ENCODE data around the gene GPANK1. TPM values are rescaled to one million over a fixed set of nuclear protein-coding genes. Genes with fewer than 3 reads are reported as not detected.

GPANK1 gene
- 15.2 and 18.0 TPM in 2 replicates for total RNA-seq
- long read RNA-seq, transcript GPANK1-203 (3 exons, 1,910 nt): major isoform, 6 of 19 reads
- long read RNA-seq, partial matches to known transcripts: 7 of 19 reads
- long read RNA-seq, other reads (novel, unspliced or antisense): 4 of 19 reads

DNA sequence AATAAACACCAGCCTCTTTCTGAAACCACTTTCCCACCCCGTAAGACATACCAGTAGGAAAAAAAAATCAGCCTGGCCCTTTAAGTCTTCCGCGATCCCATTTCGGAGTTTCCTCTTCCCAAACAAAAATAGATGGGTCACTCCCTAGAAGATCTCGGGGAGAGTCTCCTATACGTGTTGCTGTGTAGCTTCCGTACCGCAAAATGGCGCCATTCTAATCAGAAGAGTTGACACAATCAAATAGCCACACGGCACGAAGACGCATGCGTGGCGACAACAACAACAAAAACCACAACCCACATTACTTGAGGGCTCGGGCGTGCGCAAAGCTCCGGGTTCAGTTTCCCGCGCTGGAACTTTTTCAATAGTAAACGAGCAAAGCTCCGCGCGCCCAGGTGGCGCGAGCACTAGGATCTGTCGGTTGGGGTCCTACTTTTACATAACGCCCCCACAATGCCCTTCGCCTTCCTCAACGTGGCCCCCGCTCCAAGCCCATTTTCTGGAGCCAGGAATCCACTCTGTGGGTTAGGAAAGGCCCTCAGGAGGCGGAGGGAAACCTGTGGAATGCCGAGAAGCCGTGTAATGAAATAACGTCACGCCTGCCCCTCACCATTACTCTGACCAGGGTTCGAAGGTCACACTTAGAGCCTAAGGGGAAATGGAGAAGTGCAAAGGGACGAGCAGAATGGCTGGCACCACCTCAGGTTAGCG, at the start of gene GPANK1:
Gene GPANK1, minus strand, starts transcription at position 208 of the 711 bp plus-strand sequence. CDS start 519 bp downstream, outside the sequence.
- Mint-ChIP-seq H3K9me3 (ENCODE audit: low read depth) (no peaks in the 10 kb centered on the region), H3K4me3 (ENCODE audit: low read depth) (peak within 1 kb of the TSS; percentile 84), H3K27me3 (no peaks in the 10 kb centered on the region), H3K27ac (peak within 1 kb of the TSS; percentile 97), H3K36me3 (ENCODE audit: insufficient read depth) (peaks cover 13% of the 10 kb centered on the region), H3K4me1 (ENCODE audit: low read depth) (peaks cover 34% of the 10 kb centered on the region)
- DNase-seq (ENCODE audit: low spot score, unreplicated experiment): peak; percentile 44
- TF ChIP-seq, protein P1, sequence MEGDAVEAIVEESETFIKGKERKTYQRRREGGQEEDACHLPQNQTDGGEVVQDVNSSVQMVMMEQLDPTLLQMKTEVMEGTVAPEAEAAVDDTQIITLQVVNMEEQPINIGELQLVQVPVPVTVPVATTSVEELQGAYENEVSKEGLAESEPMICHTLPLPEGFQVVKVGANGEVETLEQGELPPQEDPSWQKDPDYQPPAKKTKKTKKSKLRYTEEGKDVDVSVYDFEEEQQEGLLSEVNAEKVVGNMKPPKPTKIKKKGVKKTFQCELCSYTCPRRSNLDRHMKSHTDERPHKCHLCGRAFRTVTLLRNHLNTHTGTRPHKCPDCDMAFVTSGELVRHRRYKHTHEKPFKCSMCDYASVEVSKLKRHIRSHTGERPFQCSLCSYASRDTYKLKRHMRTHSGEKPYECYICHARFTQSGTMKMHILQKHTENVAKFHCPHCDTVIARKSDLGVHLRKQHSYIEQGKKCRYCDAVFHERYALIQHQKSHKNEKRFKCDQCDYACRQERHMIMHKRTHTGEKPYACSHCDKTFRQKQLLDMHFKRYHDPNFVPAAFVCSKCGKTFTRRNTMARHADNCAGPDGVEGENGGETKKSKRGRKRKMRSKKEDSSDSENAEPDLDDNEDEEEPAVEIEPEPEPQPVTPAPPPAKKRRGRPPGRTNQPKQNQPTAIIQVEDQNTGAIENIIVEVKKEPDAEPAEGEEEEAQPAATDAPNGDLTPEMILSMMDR (IDR thresholded peaks at IDR 0.05; ENCODE audit: unreplicated experiment): peak; percentile 9

DNA sequence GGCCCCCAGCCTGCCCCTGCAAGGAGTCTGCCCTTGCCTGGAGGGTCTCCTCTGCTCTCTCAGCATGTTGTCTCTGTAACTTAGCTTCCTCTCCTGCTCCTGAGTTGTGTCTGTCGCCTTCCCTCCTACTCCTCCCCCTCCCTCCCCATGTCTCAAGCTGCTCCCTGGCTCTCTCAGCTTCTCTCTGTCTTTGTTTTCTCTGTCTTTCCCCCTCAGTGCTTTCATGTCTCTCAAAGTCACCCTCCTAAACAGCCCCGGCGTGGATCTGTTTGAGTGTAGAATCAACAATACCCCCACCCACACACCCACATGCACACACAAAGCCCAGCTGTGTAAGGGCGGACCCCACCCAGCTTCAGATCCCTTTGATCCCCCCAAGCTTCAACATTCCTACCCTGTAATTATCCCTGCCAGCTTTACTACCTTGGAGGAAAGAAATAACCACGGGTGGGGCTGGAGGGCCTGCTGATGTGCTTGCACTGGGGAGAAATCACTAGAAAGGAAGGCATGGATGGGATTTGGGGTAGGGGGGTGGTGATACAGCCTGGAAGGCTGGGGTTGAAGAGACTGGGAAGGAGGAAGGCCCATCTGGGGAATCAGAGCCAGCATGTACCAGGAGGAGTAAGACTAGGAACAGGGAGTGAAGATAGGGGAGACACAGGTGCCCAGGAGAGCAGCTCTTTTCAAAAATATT, 49.3 kb upstream of the GPANK1 start:
- H3K4me1 Mint-ChIP-seq (ENCODE audit: low read depth): peaks cover 32% of the 10 kb centered on the region
- DNase-seq (ENCODE audit: low spot score, unreplicated experiment): no peak
- H3K9me3 Mint-ChIP-seq (ENCODE audit: low read depth): no peaks in the 10 kb centered on the region
- H3K27me3 Mint-ChIP-seq: peaks cover 11% of the 10 kb centered on the region
- peak overlapping the region; percentile 88 for H3K27ac Mint-ChIP-seq
- H3K36me3 Mint-ChIP-seq (ENCODE audit: insufficient read depth): no peaks in the 10 kb centered on the region
- H3K4me3 Mint-ChIP-seq (ENCODE audit: low read depth): no peak overlapping the region
- TF ChIP-seq, protein P1 (IDR thresholded peaks at IDR 0.05; ENCODE audit: unreplicated experiment): no peak

DNA sequence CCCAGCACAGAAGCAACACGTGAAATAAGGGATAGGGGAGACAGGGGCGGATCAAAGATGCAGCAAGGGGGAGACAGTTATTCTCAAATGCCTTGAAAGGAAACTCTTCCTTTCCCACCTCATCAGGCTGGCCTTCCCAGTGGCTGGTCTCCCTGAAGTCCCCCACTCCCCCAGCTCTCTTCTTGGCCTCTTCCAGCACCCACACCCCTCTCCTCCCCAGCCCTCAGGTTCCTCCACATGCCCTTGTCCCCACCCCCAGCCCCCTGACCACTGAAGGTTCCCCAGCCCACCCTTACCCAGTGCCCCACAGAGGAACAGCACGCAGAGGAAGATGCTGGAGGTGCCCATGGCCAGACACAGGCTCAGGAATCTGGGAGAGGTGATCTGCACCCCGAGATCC, 48.7 kb upstream of the GPANK1 start:
- Mint-ChIP-seq H3K27me3 (peaks cover 11% of the 10 kb centered on the region), H3K9me3 (ENCODE audit: low read depth) (no peaks in the 10 kb centered on the region), H3K27ac (no peak overlapping the region), H3K4me1 (ENCODE audit: low read depth) (peaks cover 27% of the 10 kb centered on the region), H3K4me3 (ENCODE audit: low read depth) (no peak overlapping the region), H3K36me3 (ENCODE audit: insufficient read depth) (no peaks in the 10 kb centered on the region)
- TF ChIP-seq, protein P1 (IDR thresholded peaks at IDR 0.05; ENCODE audit: unreplicated experiment): no peak
- DNase-seq (ENCODE audit: low spot score, unreplicated experiment): no peak

- Mint-ChIP-seq H3K4me3 (ENCODE audit: low read depth) (no peak overlapping the region), H3K27ac (no peak overlapping the region), H3K4me1 (ENCODE audit: low read depth) (peaks cover 16% of the 10 kb centered on the region), H3K36me3 (ENCODE audit: insufficient read depth) (no peaks in the 10 kb centered on the region), H3K9me3 (ENCODE audit: low read depth) (no peaks in the 10 kb centered on the region), H3K27me3 (peaks cover 11% of the 10 kb centered on the region)
- TF ChIP-seq, protein P1 (IDR thresholded peaks at IDR 0.05; ENCODE audit: unreplicated experiment): no peak
- no peak for DNase-seq (ENCODE audit: low spot score, unreplicated experiment)
Measured at GRCh38 chr6:31712296-31712695, 47.5 kb upstream of the GPANK1 start.

- H3K4me3 Mint-ChIP-seq (ENCODE audit: low read depth): no peak overlapping the region
- no peaks in the 10 kb centered on the region for H3K9me3 Mint-ChIP-seq (ENCODE audit: low read depth)
- peaks cover 11% of the 10 kb centered on the region for H3K27me3 Mint-ChIP-seq
- no peak overlapping the region for H3K27ac Mint-ChIP-seq
- no peak for DNase-seq (ENCODE audit: low spot score, unreplicated experiment)
- TF ChIP-seq, protein P1 (IDR thresholded peaks at IDR 0.05; ENCODE audit: unreplicated experiment): no peak
- H3K4me1 Mint-ChIP-seq (ENCODE audit: low read depth): peaks cover 15% of the 10 kb centered on the region
- H3K36me3 Mint-ChIP-seq (ENCODE audit: insufficient read depth): no peaks in the 10 kb centered on the region
Measured at GRCh38 chr6:31711233-31711632, 46.4 kb upstream of the GPANK1 start.
